HG02840 (cell line): ENCODE measurements around the gene SMPD2.

Source experiments
- ATAC-seq: cut with Tn5 transposase; IDR thresholded peaks from one replicate; pipeline ENCODE4 v1.9.1; 2021; ENCODE audit warnings: mild to moderate bottlenecking, moderate library complexity, moderate number of reproducible peaks; ENCODE audit not compliant: unreplicated experiment, low FRiP score

SMPD2 gene

DNA sequence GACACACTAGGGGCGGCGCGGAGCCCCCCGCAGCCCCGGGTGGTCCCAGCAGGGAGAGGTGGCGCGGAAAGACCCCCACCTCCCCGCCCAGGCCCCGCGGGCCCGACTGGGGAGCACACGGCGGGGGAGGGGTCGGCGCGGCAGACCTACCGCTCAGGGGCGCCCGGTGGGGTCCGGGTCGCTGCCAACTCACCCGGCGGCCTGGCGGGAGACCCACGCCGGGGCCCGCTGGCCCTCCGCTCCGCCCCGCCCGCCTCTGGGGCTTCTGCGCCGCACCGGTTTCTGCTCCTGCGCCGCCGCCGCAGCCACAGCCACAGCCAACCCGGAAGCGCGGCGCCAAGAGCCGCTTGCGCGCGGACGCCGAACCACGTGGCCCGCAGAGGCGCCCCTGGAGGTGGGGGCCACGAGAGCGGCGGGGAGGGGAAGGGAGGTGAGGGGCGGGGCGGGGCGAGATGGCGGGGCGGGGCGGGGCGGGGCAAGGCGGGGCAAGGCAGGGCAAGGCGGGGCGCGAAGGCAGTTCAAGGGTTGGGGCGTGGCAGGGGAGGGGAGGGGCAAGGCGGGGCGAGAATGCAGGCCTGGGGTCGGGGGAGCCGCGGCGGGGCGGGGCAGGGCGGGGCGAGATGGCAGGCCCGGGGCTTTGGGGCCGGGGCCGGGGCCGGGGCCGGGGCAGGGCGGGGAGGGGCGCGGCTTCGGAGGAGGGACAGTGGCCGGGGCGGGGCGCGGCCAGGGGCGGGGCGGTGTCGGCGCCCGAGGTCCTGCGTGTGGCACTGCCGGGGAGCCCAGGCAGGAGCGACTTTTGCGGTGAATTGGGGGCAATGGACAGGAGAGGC is 42.6 kb downstream of the SMPD2 start, which contains the start of gene ZBTB24:
TSS of gene ZBTB24 (minus strand) at position 315 of the 830 bp plus-strand sequence. CDS start 1,193 bp downstream, outside the sequence.
- ATAC-seq, result peak; percentile 80

DNA sequence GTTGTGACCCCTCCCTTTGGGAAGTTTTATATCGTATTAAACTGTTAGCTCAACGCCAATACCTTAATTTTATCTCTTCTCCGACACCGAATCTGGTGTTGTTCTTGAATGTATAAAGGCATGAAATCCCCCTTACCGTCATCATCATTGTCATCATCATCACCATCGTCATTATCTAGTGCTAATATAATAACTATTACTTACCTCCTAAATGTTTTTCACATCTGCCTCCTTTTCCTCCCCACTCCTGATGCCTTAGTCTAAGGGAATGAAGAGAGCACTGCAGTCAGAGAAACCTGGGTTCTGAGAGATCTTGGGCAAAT is 43.2 kb downstream of the SMPD2 start:
- ATAC-seq, result no peak

DNA sequence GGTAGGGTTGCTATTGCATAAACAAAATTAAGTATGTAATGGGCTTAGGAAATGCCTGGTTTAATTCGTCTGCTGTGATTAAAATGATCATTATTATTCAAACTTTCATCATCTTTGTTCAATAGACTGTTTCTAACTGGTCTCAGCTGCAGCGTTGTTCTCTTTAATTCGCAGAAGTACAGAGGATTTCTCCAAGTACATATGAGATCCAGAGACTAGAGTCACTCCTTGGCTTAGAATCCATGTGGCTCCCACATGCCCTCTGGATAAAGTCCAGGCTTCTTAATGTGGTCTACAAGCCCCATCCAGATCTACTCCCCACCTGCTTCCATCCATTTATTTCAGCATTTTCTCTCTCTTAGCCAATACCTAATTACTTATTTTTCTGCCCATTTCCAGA is 43.6 kb downstream of the SMPD2 start:
- ATAC-seq, result no peak

DNA sequence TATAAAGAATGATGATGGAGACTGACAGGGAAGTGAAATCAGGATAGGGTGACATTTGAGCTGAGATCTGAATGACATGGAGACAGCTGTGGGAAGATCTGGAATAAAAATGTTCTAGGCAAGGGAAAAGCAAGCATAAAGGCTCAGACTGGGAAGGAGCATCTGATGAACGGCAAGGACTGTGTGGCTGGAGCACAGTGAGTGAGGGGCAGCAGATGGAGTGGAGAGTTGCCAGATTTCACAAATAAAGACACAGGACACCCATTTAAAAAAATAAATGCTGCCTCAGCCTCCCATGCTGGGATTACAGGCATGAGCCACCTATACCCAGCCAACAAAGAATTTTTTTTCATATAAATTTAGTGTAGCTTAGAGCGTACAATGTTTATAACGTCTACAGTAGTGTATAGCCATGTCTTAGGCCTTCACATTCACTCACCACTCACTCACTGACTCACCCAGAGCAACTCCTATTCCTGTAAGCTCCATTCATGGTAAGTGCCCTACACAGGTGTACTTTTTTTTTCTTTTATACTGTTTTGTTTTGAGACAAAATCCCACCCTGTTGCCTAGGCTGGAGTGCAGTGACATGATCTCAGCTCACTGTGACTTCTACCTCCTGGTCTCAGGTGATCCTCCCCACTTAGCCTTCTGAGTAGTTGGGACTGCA is 44.9 kb downstream of the SMPD2 start:
- ATAC-seq, result no peak

DNA sequence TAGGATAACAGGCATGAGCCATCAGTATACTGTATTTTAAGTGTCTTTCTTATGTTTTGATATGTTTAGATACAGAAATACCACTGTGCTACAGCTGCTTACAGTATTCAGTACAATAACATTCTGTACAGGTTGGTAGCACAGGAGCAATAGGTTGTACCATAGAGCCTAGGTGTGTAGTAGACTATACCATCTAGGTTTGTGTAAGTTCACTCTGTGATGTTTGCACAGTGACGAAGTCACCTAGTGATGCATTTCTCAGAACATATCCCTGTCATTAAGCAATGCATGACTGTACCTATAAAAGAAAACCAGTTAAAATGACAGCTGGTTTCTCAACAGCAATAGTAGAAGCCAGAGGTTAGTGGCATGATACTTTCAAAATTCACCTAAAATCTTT is 45.5 kb downstream of the SMPD2 start:
- no peak for ATAC-seq

DNA sequence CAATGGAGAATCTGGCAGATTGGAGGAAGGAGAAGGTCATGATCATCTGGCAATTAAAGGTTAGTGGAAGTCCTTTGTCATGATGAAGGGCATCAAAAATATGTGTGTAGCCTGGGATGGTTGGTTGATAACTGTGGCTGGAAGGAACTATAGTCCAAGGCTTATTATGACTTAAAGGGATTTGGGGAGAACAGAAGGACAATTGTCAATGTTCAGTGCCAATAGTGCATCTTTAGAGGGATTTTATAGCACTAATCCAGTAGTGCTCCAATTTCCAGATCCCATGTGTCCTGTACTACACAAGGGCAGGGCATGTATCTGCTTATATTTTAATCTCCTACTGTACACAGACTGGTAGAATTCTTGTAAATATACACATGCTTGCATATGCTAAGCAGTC is 47.5 kb downstream of the SMPD2 start:
- no peak for ATAC-seq

DNA sequence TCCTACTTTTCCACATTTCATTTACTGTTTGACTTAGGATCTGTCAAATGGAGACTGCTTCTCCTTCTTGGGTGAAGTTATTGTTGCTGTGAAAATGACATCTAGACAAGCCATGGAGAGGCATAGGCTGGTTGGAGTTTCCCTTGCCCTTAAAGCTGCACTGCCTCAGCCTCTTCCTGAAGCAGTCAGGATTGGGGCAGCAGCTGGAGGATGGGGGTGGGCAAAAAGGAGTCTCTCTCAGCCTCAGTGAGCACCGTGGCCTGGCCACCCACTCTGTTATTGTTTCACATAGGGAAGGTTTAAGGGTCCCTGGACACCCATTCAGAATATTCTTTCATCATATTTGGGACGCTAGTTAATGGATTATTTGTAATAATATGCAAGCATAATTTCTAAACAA is 50.2 kb downstream of the SMPD2 start:
- ATAC-seq, result no peak

DNA sequence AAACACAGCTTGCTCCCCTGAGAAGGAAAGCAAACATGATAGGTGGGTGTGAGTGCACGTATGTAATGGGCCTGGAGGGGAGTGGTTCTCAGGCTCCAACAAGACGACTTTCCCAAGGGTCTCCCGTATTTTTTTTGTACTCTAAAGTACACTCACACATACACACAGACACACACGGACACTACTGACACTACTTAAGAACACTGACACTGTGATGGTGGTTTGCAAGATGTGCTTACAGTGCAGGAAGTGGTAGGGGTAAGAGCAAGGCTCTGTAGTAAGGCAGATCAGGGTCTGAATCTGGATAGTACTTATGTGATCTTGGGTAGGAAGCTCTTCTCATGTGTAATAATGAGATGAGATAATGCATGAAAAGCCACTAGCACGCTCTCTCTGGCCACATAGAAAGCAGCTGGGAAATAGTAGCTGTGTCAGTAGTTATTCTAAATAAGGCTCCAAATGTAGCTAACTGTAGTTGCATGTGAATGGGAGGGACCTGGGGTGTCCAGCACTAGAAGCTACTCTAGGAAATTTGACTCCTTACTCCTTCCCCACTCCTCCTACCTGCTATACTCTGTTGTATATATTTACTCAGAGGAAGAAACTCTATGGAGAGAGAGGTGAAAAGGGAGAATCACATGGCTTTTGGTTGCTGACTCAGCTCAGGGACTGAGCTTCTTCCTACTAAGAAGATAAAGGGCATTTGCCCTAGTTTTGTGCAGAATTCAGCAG is 50.8 kb downstream of the SMPD2 start:
- ATAC-seq, result no peak
